GM21528 (cell line): ENCODE results near the gene COBLL1.

Experiments
- ATAC-seq: cut with Tn5 transposase; IDR thresholded peaks from one replicate; pipeline ENCODE4 v1.9.1; 2021; ENCODE audit warnings: mild to moderate bottlenecking, moderate library complexity; ENCODE audit not compliant: unreplicated experiment, low FRiP score

Gene COBLL1

DNA sequence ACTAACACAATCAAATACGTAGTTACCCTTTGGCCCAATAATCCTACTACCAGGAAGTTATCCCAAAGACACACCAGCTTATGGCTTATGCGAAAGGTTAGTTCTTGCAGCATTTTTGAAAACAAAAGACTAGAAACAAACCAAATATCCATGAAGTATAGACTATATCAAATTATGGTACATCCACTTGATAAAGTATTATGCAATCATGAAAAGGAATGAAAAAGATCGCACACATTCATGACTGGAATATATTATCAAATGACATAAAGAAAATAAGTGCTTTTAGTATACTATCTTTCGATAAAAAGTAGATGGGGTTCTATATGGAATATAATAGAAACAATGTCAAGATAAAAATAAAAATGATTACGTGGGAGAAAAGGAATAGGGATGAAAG, 78.2 kb downstream of the COBLL1 start:
- no peak for ATAC-seq

DNA sequence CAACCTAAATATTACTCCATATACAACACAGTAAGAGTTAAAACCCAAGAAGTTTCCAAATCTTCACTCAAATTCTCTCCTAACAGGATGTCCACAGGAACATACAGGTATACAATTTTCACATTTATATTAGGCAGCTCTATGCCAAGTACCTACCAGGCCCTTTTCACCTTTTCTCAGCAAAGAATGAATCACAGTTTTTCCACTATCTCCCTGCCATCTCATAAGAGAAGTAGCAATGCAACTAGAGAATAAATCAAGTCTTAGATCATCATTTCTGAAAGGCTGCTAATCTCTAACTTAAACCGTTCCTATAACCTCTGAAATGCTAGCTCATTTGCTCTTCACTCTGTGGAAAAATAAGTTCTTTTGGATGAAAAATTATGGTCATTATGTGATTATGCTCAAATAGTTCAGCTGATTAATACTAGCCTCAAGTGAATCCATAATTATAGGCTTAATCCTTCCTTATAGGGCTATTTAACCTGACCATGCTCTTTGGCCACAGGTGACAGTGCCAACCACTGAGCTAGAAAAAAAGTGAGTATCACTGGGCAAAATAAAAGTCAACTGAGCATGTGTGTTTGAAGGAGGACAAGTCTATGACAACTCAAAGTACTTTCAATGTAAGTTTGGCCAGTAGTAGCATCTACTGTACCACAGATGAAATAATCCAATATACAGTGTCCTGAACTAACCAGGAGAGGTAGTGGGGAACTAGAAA, 79.7 kb downstream of the COBLL1 start:
- ATAC-seq: no peak

DNA sequence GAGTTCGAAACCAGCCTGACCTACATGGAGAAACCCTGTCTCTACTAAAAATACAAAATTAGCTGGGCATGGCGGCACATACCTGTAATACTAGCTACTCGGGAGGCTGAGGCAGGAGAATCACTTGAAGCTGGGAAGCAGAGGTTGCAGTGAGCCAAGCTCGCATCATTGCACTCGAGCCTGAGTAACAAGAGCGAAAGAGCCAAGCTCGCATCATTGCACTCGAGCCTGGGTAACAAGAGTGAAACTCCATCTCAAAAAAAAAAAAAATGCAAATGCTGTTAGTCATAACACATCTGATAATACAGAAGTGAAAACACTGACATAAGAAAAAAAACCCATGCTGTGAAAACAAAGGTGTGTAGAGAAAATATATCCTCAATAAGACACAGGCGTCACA, 80.4 kb downstream of the COBLL1 start:
- ATAC-seq: peak; percentile 99

DNA sequence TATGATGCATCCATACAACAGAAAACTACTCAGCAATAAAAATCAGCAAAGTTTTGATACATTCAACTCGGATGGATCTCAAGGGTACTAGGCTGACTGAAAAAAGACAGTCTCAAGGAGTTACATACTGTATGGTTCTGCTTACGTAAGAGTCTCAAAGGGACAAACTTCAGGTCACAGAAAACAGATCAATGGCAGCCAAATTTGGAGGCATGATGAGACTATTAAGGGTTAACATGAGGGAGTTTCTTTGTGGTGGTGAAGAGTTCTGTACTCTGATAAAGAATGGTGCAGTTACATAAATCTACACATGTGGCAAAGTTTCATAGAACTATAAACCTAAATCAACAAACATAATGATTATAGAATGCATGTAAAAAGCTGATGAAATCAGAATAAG, 81.4 kb downstream of the COBLL1 start:
- ATAC-seq: no peak

DNA sequence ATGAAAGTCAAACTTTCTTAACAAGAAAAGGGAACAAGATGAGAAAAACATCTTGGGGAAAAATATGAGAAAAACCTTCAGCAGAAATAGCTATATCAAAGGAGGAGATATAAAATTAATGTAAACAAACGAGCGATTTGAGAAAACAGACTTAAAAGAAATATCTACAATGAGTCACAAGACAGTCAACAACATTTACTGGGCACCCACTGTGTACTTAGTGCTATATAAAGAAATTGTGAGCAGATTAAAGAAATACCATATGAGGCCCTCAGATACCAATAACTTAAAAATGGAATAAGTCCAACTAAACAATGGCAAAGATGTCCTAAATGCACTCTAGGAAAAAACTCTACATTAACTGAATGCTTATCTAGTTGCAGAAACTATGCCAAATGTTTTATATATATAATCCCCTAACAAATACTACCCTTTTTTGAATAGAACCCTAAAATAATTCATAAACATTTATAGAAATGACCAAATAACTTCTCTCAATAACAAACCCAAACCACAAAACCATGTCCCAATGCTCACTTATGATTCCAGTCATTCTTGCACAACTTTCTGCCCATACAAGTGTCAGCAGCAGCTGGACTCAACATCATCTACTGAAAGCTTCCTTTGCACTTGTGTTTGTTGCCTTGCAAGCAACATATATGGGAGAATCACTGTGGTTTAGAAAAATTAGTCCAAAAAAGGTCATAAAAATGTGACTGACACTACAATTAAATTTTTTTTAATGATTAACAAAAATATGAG, 83.5 kb downstream of the COBLL1 start:
- ATAC-seq: no peak

DNA sequence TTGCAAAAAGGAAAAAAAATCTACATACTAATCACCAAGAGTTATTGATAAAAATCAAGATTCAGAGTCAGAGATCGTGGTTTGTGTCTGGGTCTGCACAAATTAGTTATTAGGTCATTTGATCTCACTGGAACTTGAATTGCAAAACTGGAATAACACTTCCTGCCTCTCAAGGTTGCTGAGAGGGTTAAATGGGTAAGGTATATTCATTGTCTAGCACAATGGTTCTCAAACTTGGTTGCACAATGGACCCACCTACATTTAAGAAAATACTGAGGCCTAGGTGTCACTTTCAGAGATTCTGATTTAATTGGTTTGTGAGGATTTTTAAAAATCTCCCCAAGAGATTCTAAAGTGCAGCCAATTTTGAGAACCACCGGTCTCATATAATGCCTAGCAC, 84.8 kb downstream of the COBLL1 start:
- no peak for ATAC-seq

DNA sequence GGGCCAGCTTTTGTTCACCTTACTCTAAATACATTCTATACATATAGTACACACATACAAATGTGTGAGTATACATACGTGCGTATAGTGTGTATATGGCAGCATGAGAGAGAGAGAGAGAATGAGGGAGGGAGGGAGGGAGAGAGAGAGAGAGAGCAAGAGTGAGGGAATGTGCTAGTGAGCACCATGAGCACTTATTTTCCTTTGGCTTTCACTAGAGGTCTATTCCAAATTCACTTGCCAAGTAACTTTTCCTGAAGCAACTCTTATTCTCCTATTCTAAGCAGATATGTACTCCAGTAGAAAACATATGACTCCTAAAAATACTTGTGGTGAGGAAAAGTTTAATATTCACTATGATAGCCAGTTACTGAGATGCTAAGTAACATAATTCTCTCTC, 85.7 kb downstream of the COBLL1 start:
- no peak for ATAC-seq

DNA sequence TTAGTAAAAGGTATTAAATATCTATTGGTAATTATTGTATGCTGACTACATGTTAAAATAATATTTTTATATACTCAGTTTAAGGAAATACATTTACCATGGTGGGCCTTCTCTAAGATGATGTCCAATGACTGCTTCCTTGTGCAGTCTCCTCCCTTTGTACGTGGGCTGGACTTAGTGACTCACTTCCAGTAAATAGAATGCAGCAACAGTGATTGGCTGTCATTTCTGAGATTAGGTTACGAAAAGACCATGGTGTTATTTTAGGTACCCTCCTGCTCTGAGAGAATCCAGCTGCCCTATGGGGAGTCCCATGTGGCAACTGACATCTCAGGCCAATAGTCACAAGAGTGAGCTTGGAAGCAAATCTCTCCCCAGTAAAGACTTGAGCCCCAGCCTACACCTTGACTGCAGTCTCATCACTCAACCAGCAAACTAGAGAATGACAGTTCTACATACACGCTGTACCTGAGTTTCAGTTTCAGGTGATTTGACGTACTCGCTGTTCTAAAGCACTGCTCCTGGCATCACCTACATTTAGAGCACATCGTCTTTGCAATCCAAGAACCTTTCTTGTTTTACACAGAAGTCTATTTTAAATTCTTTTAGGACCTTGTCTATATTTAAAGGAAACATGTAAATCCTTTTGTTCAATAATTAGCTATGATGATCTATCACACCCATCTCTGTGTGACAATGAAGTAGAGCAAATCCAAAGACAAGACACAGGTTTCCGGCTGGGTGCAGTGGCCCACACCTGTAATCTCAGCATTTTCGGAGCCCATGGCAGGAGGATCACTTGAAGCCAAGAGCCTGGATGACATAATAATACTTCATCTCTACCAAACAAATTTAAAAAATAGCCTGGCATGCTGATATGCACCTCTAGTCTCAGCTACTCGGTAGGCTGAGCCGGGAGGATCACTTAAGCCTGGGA, 87.2 kb downstream of the COBLL1 start:
- ATAC-seq: no peak

DNA sequence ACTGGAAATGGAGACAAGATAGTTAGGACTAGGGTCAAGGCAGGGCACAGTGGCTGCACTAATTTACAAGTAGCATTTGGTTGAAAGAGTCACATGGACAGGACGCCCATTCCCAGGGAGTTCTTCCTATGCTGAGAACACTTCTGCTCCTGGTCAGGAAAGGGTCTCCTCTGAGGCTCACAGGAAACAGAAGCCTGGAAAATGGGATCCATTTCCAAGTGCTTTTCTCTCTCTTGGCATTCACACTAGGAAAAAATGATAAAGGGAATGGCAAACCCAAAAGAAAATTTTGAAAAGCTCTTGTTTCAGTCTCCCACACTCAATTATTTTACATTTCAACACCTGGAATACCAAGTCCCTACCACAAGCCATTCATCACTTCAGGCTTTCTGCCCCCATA, 88.7 kb downstream of the COBLL1 start:
- ATAC-seq: no peak

DNA sequence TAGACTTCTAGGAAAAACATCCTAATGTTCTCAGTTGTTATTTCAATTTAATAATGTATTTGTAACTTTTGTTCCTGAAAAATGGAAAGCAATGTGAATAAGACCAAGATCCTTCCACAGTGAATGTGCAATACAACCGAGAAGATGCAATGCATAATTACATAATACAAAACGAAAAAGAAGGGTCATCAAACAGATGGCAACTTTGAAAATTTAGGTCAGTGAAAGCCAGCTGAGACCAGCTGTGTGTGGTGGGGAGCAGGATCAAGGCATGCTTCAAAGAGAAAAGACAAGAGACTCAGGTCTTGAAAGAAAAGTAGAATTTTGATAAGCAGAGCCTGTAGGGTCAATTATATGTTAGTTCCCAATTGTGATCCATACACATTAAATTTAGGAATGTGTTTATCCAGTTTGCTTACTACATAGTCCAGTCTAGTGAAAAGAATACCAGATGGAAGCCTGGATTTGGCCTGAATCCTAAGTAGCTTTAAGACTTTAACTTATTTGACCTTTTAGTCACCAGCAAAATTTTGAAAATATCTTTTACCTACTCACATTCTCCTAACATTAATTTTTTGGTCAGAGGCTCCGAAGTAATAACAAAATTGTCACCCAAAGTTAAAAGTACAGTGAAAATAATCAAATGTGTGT, 93.7 kb downstream of the COBLL1 start:
- ATAC-seq: no peak

DNA sequence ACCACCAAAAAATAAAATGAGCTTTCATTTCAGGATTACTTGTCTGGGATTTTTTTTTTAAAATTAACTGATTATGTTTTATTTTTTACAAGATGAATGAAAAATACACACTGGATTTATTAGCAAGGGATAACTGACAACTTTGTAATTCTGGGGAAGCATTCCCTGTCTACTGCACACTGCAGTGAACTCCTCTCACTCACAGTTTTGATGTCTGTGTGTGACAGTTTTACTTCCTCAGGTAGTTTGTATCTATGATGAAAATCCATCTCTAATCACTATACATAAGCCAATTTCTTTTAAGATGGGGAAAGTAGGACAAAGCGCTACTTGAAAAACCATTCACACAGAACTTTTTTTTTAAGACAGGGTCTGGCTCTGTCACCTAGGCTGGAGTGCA, 94.5 kb downstream of the COBLL1 start:
- ATAC-seq: no peak

DNA sequence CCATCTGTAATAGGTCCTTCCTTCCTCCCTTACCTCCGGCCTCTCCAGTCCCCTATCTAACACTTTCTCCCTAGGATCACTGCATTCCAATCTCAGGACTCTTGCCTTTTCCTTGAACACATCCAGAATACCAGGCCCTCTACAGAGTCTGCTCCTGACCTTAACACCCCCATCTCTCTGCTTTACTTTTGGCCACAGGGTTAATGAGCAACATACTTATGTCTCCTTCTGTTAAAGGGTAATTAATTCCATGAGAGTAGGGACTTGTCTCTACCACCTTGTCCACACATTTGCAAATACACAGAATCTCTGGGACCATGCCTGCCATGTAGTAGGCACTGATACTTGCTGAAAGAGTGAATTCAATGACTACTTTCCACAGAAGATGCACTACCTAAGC, 94.9 kb downstream of the COBLL1 start:
- no peak for ATAC-seq

DNA sequence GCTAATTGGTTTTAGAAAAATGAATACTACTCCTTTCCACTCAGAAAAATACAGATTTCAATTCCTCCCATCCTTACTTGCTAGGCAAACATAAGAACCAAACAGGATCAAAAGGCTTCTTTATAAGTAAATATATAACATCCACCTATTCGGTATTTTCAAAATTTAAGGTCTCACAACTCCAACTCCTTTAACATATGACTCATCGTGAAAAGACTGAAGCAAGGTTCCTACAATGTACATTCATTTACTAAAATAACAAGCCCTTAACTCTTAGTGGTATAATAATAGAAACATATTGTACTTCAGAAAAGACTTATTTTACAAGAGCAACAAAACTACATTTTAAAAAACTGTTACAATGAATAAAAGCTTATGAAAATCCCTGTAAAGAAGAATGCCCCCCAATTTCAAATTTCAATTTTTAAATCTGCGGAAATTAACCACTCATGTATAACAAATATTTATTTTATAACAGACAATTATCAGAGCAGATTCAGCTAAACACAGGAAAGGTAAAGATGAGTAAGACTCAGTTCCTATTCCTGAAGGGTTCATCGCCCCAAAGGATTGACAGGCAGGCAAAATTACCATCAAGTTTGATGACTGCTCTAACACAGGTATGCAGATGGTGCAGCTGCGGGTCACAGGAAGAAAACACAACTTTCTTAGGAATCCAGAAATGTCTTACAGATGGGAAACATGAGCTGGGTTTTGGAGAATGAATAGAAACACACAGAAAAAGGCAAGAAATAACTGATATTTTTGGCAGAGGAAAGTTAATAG, 96.4 kb downstream of the COBLL1 start:
- ATAC-seq: no peak

DNA sequence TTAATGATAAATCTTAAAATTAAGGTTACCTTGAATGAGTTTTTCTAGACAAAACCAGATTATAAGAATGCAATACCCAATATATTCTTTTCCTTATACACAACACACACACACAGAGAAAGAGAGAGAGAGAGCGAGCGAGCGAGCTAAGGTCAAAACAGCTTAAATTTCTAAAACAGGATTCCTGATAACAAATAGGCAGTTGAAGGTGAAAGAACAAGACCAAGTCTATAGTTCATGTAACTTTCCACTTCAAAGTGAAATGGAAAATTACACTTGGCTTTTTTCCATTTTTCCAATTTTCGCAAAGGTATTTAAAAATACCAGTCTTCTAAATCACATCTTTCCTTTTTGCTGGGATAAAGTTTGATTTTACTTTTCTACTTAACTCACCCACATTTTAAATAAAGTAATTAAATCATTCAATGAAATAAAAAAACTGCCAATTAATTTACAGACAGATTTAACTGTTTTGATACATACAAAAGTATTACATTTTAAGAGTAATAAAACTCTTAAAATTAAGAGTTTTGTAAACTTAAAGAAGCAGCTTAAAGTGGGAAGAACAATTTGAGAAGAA, 98.8 kb downstream of the COBLL1 start:
- ATAC-seq: no peak

DNA sequence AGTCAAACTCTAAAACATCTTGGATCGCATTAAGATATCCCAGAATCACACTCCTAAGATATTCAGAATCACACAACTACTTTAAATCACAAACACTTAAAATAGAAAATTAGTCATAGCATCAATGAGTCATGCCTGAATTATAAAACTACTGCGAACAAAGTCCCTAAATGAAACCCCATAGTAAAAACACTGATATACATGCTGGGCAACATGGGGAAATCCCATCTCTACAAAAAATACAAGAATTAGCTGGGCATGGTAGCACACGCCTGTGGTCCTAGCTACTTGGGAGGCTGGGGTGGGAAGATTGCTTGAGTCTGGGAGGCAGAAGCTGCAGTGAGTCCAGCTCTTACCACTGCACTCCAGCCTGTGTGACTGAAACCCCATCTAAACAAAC, 101.7 kb downstream of the COBLL1 start:
- no peak for ATAC-seq

DNA sequence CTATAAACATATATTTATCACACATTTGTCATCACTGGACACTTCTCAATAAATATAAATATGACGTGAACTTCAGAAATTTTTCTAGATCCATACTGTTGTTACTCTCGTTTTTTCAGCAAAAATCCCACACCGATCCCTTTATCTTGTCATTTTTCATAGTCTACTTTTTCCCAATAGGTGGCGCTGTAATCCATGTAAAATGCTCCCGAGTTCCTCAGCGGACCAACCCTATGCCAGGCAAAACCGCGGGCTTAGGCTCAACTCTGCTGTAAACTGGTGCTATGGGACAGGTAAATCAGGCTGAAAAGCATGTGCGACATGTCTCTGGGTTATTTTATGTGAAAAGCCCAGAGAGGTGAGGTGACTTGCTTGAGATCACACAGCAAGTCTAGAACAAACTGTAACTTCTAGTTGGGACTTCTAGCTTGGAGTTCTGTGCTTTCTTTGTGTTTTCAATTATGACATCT, 104.0 kb downstream of the COBLL1 start:
- peak; percentile 83 for ATAC-seq

DNA sequence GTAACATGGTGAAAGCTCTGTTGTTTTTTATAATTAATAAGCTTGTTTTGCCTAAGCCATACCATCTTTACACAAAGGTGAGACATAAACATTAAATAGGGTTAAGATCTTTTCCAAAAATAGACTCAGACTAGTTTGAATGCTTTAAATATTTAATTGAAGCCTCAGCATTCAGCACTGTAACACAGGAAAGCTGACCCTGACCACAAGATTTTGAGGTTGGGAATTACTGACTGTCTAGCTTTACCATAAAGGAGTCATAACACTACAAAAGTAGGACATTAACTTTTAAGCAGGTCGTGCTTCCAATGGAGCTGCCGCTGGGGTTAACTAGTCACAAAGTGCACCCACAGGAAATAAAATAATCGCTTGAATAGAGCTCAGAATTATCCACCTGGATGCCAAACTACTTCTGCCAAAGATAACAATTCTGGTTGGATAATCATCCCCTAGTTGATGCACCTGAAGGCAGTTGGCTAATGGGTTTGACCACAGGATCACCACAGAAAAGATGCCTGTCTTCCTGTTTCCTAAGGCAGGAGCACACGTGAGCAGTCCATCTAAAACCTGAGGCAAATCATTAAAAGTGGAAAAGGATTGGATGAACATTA, 106.2 kb downstream of the COBLL1 start:
- ATAC-seq: no peak

DNA sequence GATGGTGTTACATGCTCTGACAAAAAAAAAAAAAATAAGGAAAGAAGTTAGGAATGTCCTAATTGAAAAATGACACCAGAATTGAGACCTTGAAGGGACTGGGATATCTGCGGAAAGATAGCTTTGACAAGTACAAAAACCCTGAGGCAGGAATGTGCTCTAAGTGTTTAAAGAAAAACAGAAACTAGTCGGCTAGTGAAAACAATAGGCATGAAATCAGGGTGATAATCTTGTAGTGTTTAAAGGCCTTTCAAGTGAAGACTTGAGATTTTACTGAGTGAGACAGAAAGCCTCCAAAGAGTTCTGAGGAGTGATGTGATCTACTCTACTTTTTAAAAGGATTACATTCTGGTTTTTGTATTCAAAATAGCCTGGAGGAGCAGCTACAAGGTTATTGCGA, 107.4 kb downstream of the COBLL1 start:
- no peak for ATAC-seq

DNA sequence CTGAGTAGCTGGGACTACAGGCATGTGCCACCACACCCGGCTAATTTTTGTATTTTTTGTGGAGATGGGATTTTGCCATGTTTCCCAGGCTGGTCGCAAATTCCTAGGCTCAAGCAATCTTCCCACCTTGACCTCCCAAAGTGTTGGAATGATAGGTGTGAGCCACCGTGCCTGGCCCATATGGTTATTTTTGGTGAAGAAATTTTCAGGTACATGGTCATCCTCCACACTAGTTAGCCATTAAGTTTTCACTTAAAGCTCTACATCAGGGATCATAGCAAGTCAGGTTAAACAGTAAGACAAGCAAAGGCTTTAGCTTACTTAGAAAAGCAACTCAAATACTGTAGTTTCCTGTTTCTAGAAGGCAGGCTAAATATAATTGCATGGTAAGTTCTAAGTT, 116.1 kb downstream of the COBLL1 start:
- no peak for ATAC-seq
